Neural cell (in vitro differentiated cells): ENCODE results near the gene BCL11B. TPM values are rescaled to one million over a fixed set of nuclear protein-coding genes. Genes with fewer than 3 reads are reported as not detected.

Experiments used
- H2AFZ ChIP-seq: fragments of 200-600, 300-800 bp; sonication (generic), shearing (Covaris generic); 2 replicates; pipeline ENCODE4 v1.6.0; 2014; ENCODE audit warnings: low read depth, mild to moderate bottlenecking, antibody characterized with exemption, low read length, moderate library complexity
- H3F3A ChIP-seq: fragments of 200-600 bp; shearing (Covaris generic); 2 replicates; pipeline ENCODE4 v1.6.1; 2016; ENCODE audit warnings: mild to moderate bottlenecking, moderate library complexity, mixed read lengths, antibody characterized with exemption, low read length; ENCODE audit not compliant: insufficient read depth, poor library complexity, severe bottlenecking
- H3K27ac ChIP-seq: fragments of 200-600, 300-800 bp; sonication (generic), shearing (Covaris generic); 2 replicates; pipeline ENCODE4 v1.5.1; 2014; ENCODE audit warnings: mild to moderate bottlenecking, low read length, moderate library complexity
- H3K27me3 ChIP-seq: fragments of 300-800, 200-600 bp; sonication (generic), shearing (Covaris generic); 2 replicates; pipeline ENCODE4 v1.6.0; 2014; ENCODE audit warnings: mild to moderate bottlenecking, low read depth, low read length, moderate library complexity; ENCODE audit not compliant: insufficient read depth
- H3K36me3 ChIP-seq: fragments of 300-800, 200-600 bp; sonication (generic), shearing (Covaris generic); 2 replicates; pipeline ENCODE4 v1.5.1; 2014; ENCODE audit warnings: mild to moderate bottlenecking, antibody characterized with exemption, low read length, moderate library complexity; ENCODE audit not compliant: insufficient read depth
- H3K4me2 ChIP-seq: fragments of 300-800, 200-600 bp; sonication (generic), shearing (Covaris generic); 2 replicates; pipeline ENCODE4 v1.6.0; 2014; ENCODE audit warnings: mild to moderate bottlenecking, low read length
- H3K4me3 ChIP-seq: fragments of 300-800, 200-600 bp; sonication (generic), shearing (Covaris generic); 2 replicates; pipeline ENCODE4 v1.5.1; 2014; ENCODE audit warnings: mild to moderate bottlenecking, low read length, moderate library complexity
- H3K79me2 ChIP-seq: fragments of 200-600 bp; shearing (Covaris generic); replicated peaks from 2 replicates; pipeline ENCODE4 v1.6.0; 2014; ENCODE audit warnings: mild to moderate bottlenecking, low read length, moderate library complexity; ENCODE audit not compliant: insufficient read depth
- H3K9ac ChIP-seq: fragments of 300-800, 200-600 bp; sonication (generic), shearing (Covaris generic); 2 replicates; pipeline ENCODE4 v1.6.1; 2016; ENCODE audit warnings: mild to moderate bottlenecking, low read length, mixed read lengths
- H3K9me2 ChIP-seq: fragments of 200-600 bp; shearing (Covaris generic); 2 replicates; pipeline ENCODE4 v1.6.1; 2016; ENCODE audit warnings: mild to moderate bottlenecking, low read length, mixed read lengths; ENCODE audit not compliant: insufficient read depth
- H3K9me3 ChIP-seq: fragments of 200-600, 300-800 bp; sonication (generic), shearing (Covaris generic); 2 replicates; pipeline ENCODE4 v1.6.1; 2016; ENCODE audit warnings: mild to moderate bottlenecking, mixed run types, low read length, moderate library complexity, mixed read lengths
- H4K20me1 ChIP-seq: fragments of 200-600 bp; shearing (Covaris generic); 2 replicates; pipeline ENCODE4 v1.6.1; 2016; ENCODE audit warnings: mild to moderate bottlenecking, mixed run types; ENCODE audit not compliant: insufficient read depth
- CTCF ChIP-seq: fragments of 450-650 bp; IDR thresholded peaks from 2 replicates; pipeline ENCODE4 v1.5.1; 2014; ENCODE audit warnings: antibody characterized with exemption, mild to moderate bottlenecking, moderate library complexity; ENCODE audit not compliant: poor library complexity, severe bottlenecking
- EP300 ChIP-seq: fragments of 450-650 bp; conservative IDR thresholded peaks from 2 replicates; pipeline ENCODE4 v1.6.1; 2014; ENCODE audit warnings: antibody characterized with exemption, mild to moderate bottlenecking, moderate library complexity; ENCODE audit not compliant: poor library complexity, severe bottlenecking
- EZH2 ChIP-seq: fragments of 200-600, 300-800 bp; shearing (Covaris generic), sonication (generic); IDR thresholded peaks from 2 replicates; pipeline ENCODE4 v1.6.1; 2014; ENCODE audit warnings: antibody characterized with exemption, low read length, borderline replicate concordance, mild to moderate bottlenecking; ENCODE audit not compliant: insufficient read depth, poor library complexity, severe bottlenecking
- MXI1 ChIP-seq: fragments of 450-650 bp; conservative IDR thresholded peaks from 2 replicates; pipeline ENCODE4 v1.6.1; 2014; ENCODE audit warnings: antibody characterized with exemption, mild to moderate bottlenecking; ENCODE audit not compliant: poor library complexity, severe bottlenecking
- POLR2AphosphoS5 ChIP-seq: IDR thresholded peaks from 2 replicates; pipeline ENCODE4 v1.6.1; 2012
- RAD21 ChIP-seq: fragments of 450-650 bp; conservative IDR thresholded peaks from 2 replicates; pipeline ENCODE4 v1.6.1; 2014; ENCODE audit warnings: antibody characterized with exemption, mild to moderate bottlenecking, moderate library complexity
- REST ChIP-seq: IDR thresholded peaks from 2 replicates; pipeline ENCODE4 v1.6.1; 2012; ENCODE audit warnings: borderline replicate concordance
- SMC3 ChIP-seq: fragments of 450-650 bp; conservative IDR thresholded peaks from 2 replicates; pipeline ENCODE4 v1.6.1; 2014; ENCODE audit warnings: antibody characterized with exemption, mild to moderate bottlenecking, moderate library complexity; ENCODE audit not compliant: poor library complexity
- TAF1 ChIP-seq: IDR thresholded peaks from 2 replicates; pipeline ENCODE4 v1.6.1; 2012; ENCODE audit warnings: low read depth
- polyA plus RNA-seq: library from polyadenylated mRNA; depleted of rRNA; stranded (reverse); fragments of >200 nt; gene quantifications from 2 replicates; pipeline ENCODE4 v1.2.3, GENCODE V29; 2014

BCL11B gene
- polyA plus RNA-seq, 1 donor from 2014 or later: 104 TPM

GRCh38 chr14:99234961-99235571, 36.9 kb downstream of the BCL11B start:
- peak overlapping the region; percentile 28 for H3K4me3 ChIP-seq
- no peak overlapping the region for H3K27ac ChIP-seq
- no peak overlapping the region for H3K9ac ChIP-seq
- no peaks in the 10 kb centered on the region for H3K9me3 ChIP-seq
- H3K9me2 ChIP-seq: no peaks in the 10 kb centered on the region
- peaks cover 100% of the 10 kb centered on the region for H4K20me1 ChIP-seq
- peaks cover 99% of the 10 kb centered on the region for H3K79me2 ChIP-seq
- no peaks in the 10 kb centered on the region for H3F3A ChIP-seq
- H3K36me3 ChIP-seq: no peaks in the 10 kb centered on the region
- H2AFZ ChIP-seq: no peak overlapping the region
- H3K4me2 ChIP-seq: no peak overlapping the region
- TF ChIP-seq TAF1 (no peak), MXI1 (peak; percentile 17)
- H3K27me3 ChIP-seq: no peaks in the 10 kb centered on the region

DNA sequence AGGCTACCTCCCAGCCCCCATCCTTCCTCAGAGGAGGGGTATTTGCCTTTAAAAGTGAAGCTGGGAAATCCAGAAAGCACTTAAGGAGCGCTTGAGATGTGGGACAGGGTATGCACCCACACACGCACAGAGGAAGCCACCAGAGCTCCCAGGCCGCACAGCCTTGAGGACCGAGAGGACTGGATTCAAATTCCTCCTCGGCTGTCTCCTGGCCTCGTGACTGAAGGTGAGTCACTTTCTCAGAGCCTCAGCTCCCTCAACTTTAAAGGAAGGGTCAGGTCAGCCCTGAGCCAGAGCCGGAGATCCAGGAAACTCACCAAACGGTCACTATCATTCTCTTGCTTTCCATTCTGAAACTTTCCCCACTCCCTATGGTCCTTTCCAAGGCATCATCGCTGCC, 37.6 kb downstream of the BCL11B start:
- Histone ChIP-seq H2AFZ (no peak overlapping the region), H3K27me3 (no peaks in the 10 kb centered on the region), H3K36me3 (no peaks in the 10 kb centered on the region), H3K79me2 (peaks cover 99% of the 10 kb centered on the region), H3K9me3 (no peaks in the 10 kb centered on the region), H3K9ac (no peak overlapping the region), H3K9me2 (no peaks in the 10 kb centered on the region), H3K27ac (no peak overlapping the region), H3F3A (no peaks in the 10 kb centered on the region), H3K4me3 (peak overlapping the region; percentile 28), H4K20me1 (peaks cover 100% of the 10 kb centered on the region), H3K4me2 (no peak overlapping the region)
- TF ChIP-seq CTCF (no peak), MXI1 (no peak), EZH2 (no peak), REST (no peak), EP300 (no peak), RAD21 (no peak), POLR2AphosphoS5 (no peak), SMC3 (no peak), TAF1 (no peak)
